Upper lobe of right lung (tissue), 1 donor: ENCODE data around the gene HOPX. TPM values are rescaled to one million over a fixed set of nuclear protein-coding genes. Genes with fewer than 3 reads are reported as not detected.

Source experiments
- ATAC-seq: fragments of 200-7000 bp; cut with Tn5 transposase; one replicate; pipeline ENCODE4 v1.9.1; 2020; ENCODE audit warnings: mild to moderate bottlenecking, moderate library complexity
- DNase-seq: peaks from one replicate; pipeline ENCODE4 v3.0.0-alpha.2; 2020
- H3K27ac ChIP-seq: fragments of 200-600 bp; one replicate; pipeline ENCODE4 v1.8.0; 2022
- H3K27me3 ChIP-seq: fragments of 200-600 bp; one replicate; pipeline ENCODE4 v1.8.0; 2022; ENCODE audit warnings: mild to moderate bottlenecking
- H3K36me3 ChIP-seq: fragments of 200-600 bp; one replicate; pipeline ENCODE4 v1.8.0; 2022
- H3K4me1 ChIP-seq: fragments of 200-600 bp; one replicate; pipeline ENCODE4 v1.8.0; 2022
- H3K4me3 ChIP-seq: fragments of 200-600 bp; one replicate; pipeline ENCODE4 v1.8.0; 2022; ENCODE audit warnings: mild to moderate bottlenecking
- H3K9me3 ChIP-seq: fragments of 200-600 bp; one replicate; pipeline ENCODE4 v1.8.0; 2022
- CTCF ChIP-seq: fragments of 200-600 bp; IDR thresholded peaks from one replicate; pipeline ENCODE4 v1.8.0; 2022; ENCODE audit warnings: antibody characterized with exemption
- intact Hi-C: fragments of 100-400 bp; cut with DNase I; formaldehyde crosslinking; loops from one replicate; pipeline ENCODE4 v1.11.0; 2022
- total RNA-seq: library from RNA; stranded (reverse); fragmentation: NEBNext Ultra II Directional; extraction: Animal tissue kit (Norgen Biotek cat#: 25700); gene quantifications from one replicate; pipeline ENCODE4 v1.2.1, GENCODE V29; 2021
- donor health status: DM: no; HTN: yes; CAD: no; lungs with severe emphysema.

HOPX gene
- total RNA-seq, 1 donor from 2014 or later: 520 TPM

GRCh38 chr4:56648824-56649151, 32.3 kb downstream of the HOPX start:
- no peaks in the 10 kb centered on the region for H3K27me3 ChIP-seq
- H3K9me3 ChIP-seq: no peaks in the 10 kb centered on the region
- TF ChIP-seq CTCF: no peak
- H3K4me3 ChIP-seq: no peak overlapping the region
- H3K4me1 ChIP-seq: peaks cover 4% of the 10 kb centered on the region
- intact Hi-C loops: no loop called here
- H3K27ac ChIP-seq: no peak overlapping the region
- DNase-seq (no peak), ATAC-seq (no peak)
- peaks cover 29% of the 10 kb centered on the region for H3K36me3 ChIP-seq

GRCh38 chr4:56648021-56648823, 32.9 kb downstream of the HOPX start:
- no peak overlapping the region for H3K27ac ChIP-seq
- H3K9me3 ChIP-seq: no peaks in the 10 kb centered on the region
- no peaks in the 10 kb centered on the region for H3K4me1 ChIP-seq
- ATAC-seq (no peak), DNase-seq (no peak)
- H3K27me3 ChIP-seq: no peaks in the 10 kb centered on the region
- H3K36me3 ChIP-seq: peaks cover 26% of the 10 kb centered on the region
- H3K4me3 ChIP-seq: no peak overlapping the region
- intact Hi-C loops: no loop called here
- TF ChIP-seq CTCF: no peak

GRCh38 chr4:56646341-56646740, 34.8 kb downstream of the HOPX start:
- no peaks in the 10 kb centered on the region for H3K9me3 ChIP-seq
- DNase-seq (no peak), ATAC-seq (peak; percentile 33)
- H3K4me3 ChIP-seq: no peak overlapping the region
- H3K27ac ChIP-seq: no peak overlapping the region
- no peaks in the 10 kb centered on the region for H3K27me3 ChIP-seq
- TF ChIP-seq CTCF: no peak
- H3K36me3 ChIP-seq: peaks cover 14% of the 10 kb centered on the region
- no peaks in the 10 kb centered on the region for H3K4me1 ChIP-seq
- intact Hi-C loops: no loop called here

- Histone ChIP-seq H3K4me3 (no peak overlapping the region), H3K36me3 (peaks cover 11% of the 10 kb centered on the region), H3K4me1 (no peaks in the 10 kb centered on the region), H3K27ac (no peak overlapping the region), H3K9me3 (no peaks in the 10 kb centered on the region), H3K27me3 (no peaks in the 10 kb centered on the region)
- ATAC-seq: no peak
- no peak for TF ChIP-seq CTCF
- no peak for DNase-seq
- intact Hi-C loops: no loop called here
Measured at GRCh38 chr4:56643596-56643995, 37.5 kb downstream of the HOPX start.

- Histone ChIP-seq H3K4me1 (no peaks in the 10 kb centered on the region), H3K27me3 (no peaks in the 10 kb centered on the region), H3K4me3 (no peak overlapping the region), H3K9me3 (no peaks in the 10 kb centered on the region), H3K36me3 (no peaks in the 10 kb centered on the region), H3K27ac (no peak overlapping the region)
- intact Hi-C loops: no loop called here
- DNase-seq (no peak), ATAC-seq (no peak)
- no peak for TF ChIP-seq CTCF
Measured at GRCh38 chr4:56641494-56642051, 39.5 kb downstream of the HOPX start.
